Right ventricle myocardium inferior (tissue), 1 donor: ENCODE results near the gene PCGF3. TPM values are rescaled to one million over a fixed set of nuclear protein-coding genes. Genes with fewer than 3 reads are reported as not detected.
"Not testable (repeated sequence)": the region's sequence is repeated elsewhere in the genome, so short reads cannot be mapped to it uniquely, and the experiment has no call there.

Experiments used
- ATAC-seq: fragments of 200-7000 bp; cut with Tn5 transposase; one replicate; pipeline ENCODE4 v1.9.1; 2020; ENCODE audit warnings: mild to moderate bottlenecking, moderate library complexity
- DNase-seq: peaks from one replicate; pipeline ENCODE4 v3.0.0; 2021; ENCODE audit errors: missing footprints
- intact Hi-C: fragments of 100-400 bp; cut with DNase I; formaldehyde crosslinking; loops from one replicate; pipeline ENCODE4 v1.11.0; 2022
- total RNA-seq: library from RNA; stranded (reverse); fragmentation: NEBNext Ultra II Directional; extraction: Animal tissue kit (Norgen Biotek cat#: 25700); gene quantifications from one replicate; pipeline ENCODE4 v1.2.1, GENCODE V29; 2021
- donor health status: DM: no; HTN: yes; CAD: no; lungs with severe emphysema.

The PCGF3 gene
- total RNA-seq, 1 donor from 2014 or later: 21.7 TPM

DNA sequence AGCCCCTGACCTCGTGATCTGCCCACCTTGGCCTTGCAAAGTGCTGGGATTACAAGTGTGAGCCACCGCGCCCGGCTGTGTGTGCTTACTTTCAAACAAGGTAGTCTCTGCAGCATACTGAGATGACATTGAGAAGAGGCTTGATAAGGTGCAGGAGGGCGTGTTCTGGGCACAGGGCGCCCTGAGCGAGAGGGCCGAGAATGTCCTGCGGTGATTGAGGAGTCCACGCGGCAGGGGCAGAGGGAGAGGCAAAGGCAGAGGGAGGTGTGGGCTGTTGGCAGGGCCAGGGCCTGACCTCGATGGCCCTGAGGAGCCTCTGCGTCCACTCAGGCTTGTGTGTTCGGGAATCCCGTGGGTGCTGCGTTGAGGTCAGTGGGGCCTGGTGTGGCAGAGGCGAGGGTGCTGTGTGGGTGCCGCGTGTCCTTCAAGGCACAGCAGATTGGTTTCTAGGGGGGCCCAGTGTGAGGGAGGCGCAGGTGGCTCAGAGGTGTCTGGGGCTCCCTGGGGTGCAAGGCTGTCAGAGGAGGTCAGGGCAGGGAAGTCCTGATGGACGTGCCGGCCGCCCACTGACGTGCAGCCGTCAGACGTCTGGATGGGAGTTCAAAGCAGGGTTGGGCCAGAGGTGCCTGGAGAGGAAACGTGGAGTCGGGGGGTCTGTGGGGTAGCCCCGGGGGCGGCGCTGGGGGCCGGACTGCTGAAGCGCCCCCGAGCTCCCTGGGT lies 12.1 kb downstream of the PCGF3 start:
- DNase-seq (peak; percentile 53), ATAC-seq (peak; percentile 57)
- intact Hi-C loops: no loop called here

DNA sequence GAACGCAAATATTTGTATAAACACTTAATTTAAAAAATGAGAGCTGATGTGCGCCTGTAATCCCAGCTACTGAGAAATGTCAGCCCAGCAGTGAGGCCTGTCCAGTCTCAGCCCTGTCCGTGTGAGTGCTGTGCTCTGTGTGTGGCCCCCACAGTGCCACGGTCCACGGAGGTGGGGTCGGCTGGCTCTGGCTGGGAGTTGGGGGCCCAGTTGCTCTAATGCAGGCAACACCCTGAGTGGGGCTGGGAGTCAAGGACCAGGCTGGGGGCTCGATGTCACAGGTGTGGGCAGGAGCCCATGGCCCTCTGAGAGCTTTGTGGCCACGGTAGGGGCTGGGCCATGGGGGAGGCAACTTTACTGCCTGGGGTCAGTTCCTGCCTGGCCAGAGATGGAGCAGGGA lies 12.8 kb downstream of the PCGF3 start:
- intact Hi-C loops: no loop called here
- ATAC-seq (no peak), DNase-seq (peak; percentile 60)

DNA sequence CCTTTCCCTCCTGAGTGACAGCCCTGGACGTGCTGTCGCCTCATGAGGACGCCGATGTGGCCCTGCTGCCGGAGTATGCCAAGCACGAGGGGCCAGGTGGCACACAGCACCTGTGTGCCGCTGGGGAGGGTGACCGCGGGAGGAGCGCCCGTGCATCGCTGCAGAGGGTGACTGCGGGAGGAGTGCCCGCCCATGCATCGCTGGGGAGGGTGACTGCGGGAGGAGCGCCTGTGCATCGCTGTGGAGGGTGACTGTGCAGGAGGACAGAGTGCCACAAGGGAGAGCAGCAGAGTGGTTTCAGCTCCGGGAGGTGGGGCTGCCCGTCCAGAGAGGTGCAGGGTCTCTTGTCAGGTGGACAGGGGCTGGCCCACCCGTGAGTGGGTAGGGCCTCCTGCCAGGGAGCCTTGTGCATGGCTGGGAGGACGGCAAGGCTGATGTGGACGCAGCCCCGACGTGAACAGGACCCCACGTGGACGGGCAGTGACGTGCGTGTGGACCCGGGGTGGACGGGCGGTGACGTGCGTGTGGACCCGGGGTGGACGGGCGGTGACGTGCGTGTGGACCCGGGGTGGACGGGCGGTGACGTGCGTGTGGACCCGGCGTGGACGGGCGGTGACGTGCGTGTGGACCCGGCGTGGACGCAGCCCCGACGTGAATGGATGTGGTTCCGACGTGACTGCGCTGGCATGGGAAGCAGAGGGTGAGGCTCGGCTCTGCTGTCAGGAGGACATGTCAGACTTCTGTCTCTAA lies 14.7 kb downstream of the PCGF3 start:
- DNase-seq: peak; percentile 52
- intact Hi-C loops: no loop called here
- no peak for ATAC-seq

DNA sequence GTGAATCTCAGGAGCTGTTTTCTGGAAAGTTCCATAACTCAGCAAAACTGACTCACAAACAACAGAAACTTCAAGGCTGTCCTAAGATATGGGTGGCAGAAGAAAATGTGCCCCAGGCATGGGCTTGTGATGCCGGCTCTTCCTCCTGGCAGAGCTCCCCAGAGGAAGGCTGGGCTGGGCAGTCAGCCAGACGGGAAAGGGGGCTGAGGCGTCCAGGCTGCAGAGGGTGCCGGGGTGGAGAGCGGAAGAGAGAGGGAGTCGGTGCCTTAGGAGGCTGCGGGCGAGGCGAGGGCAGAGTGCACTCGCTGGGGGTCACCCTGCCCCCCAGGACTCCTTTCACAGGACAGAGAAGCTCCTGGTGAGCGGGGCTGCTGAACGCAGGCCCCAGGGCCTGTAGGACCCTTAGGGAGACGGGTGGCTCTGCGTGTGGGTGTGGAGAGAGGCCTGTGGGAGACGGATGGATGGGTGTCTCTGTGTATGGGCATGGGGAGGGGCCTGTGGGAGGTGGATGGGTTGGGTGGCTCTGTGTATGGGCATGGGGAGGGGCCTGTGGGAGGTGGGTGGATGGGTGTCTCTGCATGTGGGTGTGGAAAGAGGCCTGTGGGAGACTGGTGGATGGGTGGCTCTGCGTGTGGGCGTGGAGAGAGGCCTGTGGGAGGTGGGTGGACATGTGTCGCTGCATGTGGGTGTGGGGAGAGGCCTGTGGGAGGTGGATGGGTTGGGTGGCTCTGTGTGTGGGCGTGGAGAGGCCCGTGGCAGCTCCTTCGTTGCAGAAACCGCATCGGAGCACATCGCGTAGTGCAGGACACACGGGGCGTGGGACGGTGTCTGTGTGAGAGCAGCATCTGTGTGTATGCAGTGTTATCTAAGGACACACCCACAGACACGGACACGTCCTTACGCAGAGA lies 15.9 kb downstream of the PCGF3 start:
- DNase-seq: peak; percentile 59
- no peak for ATAC-seq
- intact Hi-C loops: no loop called here

DNA sequence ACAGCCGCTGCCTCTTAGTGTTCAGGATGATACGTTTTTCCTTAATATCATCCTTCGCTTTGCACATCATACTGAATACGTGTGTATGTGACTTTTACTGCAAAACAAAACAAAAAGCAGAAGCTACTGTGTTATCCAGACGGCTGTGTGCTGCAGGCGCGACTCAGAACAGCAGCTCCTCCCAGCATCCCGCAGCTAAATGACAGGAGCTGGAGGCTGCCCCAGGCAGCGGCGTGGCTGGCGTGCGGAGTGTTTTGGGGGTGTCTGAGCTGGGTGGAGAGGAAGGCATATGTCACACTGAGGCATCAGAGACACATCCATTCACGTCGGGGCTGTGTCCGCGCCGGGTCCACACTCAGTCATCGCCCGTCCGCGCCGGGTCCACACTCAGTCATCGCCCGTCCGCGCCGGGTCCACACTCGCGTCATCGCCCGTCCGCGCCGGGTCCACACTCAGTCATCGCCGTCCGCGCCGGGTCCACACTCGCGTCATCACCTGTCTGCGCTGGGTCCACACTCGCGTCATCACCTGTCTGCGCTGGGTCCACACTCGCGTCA lies 16.6 kb downstream of the PCGF3 start:
- intact Hi-C loops: no loop called here
- DNase-seq: no peak
- no peak for ATAC-seq

DNA sequence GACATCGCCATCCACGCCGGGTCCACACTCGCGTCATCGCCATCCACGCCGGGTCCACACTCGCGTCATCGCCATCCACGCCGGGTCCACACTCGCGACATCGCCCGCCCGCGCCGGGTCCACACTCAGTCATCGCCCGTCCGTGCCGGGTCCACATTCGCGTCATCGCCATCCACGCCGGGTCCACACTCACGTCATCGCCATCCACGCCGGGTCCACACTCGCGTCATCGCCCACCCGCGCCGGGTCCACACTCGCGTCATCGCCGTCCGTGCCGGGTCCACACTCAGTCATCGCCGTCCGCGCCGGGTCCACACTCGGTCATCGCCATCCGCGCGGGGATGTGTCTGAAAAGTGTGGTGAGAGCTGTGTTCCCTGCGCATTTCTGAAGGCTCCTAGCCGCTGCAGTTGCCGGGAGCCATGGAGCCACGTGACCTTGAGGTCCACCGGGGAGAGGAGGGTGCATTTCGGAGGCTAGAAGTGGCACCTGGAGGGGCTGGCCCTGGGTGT lies 17.3 kb downstream of the PCGF3 start:
- intact Hi-C loops: no loop called here
- ATAC-seq: no peak
- peak; percentile 18 for DNase-seq

DNA sequence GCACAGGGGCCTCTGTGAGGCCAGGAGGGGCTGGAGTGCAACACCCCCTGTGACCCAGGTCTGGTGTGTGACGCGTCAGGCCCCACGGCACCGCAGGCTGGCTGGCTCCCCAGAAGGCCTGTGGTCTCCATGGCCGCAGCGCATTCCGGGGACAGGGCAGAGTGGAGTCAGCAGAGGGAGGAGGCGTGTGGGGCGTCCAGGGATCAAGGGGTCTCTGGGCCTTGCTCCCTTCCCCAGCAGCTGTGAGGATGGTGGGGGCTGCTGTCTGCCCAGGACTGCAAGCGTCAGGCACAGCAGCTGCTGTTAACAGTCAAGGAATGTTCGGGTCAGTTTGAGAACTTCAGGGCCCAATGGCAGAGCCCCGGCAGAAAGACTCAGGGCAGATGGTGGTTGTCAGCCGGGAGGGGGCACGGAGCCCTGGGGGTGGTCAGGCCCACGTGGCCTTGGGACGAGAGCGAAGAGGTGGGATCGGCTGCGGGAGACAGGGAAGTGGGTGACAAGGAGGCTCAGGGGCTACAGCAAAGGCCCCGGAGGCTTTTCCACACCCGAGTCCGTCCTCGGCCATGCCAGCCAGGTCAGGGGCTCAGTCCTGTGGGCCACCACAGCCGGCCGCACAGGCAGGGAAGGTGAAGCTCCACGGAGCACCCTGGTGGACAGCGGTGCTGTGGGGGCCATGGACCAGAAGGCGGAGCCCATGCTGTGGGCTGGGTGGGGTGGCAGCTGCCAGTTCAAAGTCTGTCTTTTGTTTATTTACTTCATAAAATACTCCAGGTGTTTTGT lies 18.3 kb downstream of the PCGF3 start:
- intact Hi-C loops: no loop called here
- DNase-seq: peak; percentile 57
- ATAC-seq: no peak

DNA sequence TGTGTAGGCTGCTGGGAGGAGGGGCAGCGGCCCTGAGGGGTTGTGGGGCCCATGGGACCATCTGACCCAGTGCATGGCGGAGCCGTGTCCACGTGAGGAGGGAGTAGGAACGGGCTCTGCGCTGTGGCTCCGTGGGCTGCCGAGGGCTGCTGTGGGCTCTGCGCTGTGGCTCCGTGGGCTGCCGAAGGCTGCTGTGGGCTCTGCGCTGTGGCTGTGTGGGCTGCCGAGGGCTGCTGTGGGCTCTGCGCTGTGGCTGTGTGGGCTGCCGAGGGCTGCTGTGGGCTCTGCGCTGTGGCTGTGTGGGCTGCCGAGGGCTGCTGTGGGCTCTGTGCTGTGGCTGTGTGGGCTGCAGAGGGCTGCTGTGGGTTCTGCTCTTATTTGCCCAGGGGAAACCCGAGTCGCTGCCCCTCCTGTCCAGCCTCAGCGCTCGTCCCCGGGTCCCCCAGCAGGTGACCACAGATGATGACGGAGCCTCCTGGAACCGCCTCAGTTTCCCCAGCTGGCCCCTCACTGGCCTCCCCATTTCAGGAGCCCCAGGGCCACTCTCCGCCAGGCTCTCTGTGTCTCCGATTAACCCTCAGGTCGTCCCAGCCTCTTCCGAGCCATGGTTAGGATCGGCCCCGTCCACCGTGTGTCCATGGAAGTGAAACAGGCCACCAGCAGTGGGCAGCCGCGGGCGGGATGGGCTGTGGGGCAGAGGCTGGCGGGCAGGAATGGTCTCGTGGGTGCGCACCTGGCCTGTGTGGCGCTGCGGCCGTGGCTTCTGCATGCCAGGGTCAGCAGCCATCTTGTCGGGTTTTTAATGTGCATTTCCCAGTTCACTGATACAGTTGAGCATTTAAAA lies 20.0 kb downstream of the PCGF3 start:
- DNase-seq: no peak
- intact Hi-C loops: no loop called here
- no peak for ATAC-seq

DNA sequence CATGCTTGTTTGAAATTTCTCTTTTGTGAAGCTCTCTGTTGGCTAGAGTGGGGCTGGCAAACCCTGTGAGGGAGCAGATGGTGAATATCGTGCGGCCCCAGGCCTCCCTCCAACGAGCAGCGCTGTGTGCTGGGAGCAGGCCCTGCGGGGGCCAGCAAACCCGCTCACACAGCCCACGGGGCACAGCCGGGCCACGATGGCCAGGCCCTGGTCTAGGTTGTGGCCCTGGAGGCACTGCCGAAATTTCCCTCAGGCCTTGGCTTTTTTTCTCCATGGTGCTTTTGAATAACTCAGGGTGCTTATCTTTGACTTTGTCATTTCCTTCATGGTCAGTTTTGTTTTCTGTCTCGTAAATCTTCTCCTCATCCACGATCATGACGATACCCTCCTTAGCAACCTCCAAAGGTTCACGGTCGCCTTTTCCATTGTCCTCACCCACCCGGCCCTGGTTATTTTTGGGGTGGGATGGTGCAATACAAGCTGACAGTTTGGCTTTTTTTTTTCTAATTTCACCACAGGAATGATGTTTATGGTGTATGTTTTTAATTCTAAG lies 20.7 kb downstream of the PCGF3 start:
- DNase-seq: no peak
- intact Hi-C loops: no loop called here
- ATAC-seq: peak; percentile 42

DNA sequence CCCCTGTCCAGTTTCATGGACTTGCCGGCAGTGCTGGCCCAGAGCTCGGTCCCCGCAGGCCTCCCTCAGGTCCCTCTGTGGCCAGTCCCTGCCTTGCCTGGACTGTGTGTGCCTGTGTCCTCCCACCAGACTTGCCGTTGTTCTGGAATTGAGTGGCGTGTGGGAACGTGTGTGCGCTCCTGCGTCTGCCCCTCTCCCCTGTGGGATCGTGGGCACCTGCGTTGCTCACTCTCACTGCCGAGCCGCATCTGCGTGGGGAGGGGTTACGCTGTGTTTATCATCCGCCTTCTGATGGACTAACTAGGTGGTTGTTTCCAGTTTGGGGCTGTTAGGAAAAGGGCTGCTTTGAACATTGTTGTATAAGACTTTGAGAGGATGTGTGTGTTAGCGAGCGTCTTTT lies 21.2 kb downstream of the PCGF3 start:
- no peak for DNase-seq
- intact Hi-C loops: no loop called here
- peak; percentile 41 for ATAC-seq

DNA sequence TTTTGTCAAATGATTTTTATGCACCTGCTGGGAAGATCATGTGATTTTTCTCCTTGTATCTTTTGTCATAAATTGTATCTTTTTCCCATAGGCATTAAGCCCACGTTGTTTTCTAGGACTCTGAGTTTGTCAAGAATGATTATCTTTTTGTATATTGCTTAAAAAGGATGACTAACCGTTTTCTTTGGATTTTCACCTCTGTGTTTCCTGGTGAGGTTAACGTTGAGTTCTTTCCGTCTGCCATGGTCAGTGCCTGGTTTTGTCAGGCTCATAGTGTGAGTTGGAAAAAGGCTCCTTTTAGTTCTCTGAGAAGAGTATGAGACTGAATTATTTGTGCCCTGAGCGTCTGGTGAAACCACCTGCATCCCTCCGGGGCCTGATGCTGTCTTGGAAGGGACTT lies 21.9 kb downstream of the PCGF3 start:
- ATAC-seq (no peak), DNase-seq (no peak)
- intact Hi-C loops: no loop called here

DNA sequence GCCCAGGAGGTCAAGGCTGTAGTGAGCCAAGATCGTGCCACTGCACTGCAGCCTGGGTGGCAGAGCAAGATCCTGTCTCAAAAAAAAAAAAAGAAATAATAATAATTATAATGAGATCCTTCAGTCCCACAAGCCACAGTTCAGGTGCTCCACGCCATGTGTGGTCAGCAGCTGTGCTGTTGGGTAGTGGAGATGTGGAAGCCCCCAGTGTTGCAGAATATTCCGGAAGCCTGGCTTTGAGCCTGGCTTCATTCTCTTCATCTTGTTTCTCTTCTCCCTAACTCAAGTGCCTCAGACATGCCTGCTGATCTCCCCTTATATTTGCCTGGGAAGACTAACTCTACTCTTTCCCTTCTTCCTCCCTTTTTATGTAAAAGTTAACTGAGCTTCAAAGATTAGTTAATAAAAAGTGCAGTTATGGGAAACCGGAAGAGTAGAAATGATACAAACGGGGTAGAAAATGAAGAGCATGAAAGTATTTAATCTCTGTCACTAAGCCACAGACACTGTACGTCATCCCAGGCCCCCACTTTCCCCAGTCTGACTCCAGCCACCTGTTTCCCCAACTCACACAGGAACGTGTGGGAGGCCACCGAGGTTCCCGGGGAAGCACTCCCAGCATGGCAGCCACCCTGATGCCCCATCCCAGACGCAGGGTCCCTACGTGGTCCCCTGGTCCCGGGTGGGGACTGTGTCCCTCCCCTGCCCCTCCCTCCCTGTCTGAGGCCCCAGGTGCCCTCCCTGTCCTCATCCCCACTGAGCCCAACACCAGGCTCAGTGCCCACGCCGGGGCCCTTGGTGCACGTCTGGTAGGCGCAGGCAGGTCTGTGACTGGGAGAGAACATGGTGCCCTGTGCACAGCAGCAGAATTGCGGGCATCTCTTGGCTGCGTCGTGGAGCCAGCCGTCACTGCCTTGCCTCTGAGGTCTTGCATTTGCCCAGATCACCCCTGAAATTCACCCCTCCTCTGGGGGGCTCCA lies 24.0 kb downstream of the PCGF3 start:
- ATAC-seq (no peak), DNase-seq (no peak)
- intact Hi-C loops: no loop called here

DNA sequence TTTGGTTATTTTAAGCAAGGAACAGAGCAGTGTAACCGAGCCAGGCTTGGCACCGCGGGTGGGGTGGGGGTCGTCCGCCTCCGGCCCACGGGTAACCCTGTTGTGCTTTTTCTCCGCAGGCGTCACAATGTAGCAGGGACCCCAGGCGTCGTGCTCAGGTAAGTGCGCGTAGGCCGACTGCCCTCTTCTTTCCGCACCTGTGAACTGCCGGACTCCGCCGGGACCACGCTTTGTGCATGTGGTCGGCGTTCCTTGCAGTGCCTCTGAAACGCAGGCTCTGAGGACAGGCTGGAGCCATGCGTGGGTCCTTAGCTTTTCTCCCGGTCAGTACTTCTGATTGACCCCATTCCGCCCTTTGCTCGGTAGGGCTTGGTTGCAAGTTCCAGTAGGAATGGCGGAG lies 24.9 kb downstream of the PCGF3 start:
- ATAC-seq: no peak
- intact Hi-C loops: no loop called here
- DNase-seq: no peak

DNA sequence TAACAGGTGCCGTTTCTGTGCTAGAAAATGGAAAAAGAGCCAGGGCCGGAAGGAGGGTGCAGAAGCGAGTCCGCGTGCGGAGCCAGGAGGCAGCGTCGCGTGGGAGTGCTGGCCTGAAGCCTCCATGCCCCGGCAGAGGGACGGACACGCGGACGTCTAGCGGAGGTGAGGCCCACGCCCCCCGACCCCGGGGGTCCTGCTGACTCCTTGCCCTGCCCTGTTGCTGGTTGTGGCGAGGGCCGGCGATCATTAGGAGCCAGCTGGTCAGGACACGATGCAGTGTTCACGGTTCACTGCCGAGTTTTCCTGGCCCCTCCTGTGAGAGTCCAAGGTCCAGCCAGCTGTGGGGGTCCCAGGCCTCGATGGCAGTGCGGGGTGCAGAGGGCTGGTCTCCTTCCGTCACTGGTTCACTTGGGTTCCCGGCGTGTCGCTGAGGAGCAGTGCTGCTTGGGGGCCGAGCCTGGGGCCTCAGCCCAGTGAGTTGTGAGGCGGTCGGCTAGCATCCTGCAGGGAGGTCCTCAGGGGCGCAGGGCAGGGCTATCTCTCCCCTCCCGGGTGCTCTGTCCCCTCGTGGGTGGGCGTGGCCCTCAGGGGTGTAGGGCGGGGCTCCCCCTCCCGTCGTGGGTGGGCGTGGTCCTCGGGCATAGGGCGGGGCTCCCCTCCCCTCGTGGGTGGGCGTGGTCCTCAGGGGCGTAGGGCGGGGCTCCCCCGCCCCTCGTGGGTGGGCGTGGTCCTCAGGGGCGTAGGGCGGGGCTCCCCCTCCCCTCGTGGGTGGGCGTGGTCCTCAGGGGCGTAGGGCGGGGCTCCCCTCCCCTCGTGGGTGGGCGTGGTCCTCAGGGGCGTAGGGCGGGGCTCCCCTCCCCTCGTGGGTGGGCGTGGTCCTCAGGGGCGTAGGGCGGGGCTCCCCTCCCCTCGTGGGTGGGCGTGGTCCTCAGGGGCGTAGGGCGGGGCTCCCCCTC lies 25.6 kb downstream of the PCGF3 start:
- ATAC-seq: not testable (repeated sequence)

DNA sequence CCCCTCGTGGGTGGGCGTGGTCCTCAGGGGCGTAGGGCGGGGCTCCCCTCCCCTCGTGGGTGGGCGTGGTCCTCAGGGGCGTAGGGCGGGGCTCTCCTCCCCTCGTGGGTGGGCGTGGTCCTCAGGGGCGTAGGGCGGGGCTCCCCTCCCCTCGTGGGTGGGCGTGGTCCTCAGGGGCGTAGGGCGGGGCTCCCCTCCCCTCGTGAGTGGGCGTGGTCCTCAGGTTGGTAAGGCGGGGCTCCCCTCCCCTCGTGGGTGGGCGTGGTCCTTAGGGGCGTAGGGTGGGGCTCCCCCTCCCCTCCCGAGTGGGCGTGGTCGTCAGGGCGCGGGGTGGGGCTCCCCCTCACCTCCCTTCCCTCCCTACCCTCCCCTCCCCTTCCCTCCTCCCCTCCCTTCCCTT lies 26.3 kb downstream of the PCGF3 start:
- DNase-seq, ATAC-seq, intact Hi-C loops: not testable (repeated sequence)

More for the DNA sequence above, 25.6 kb downstream of the PCGF3 start:
- DNase-seq, intact Hi-C loops: not testable (repeated sequence)
